HG02943 (cell line): ENCODE results near the gene YARS1.

Experiments
- ATAC-seq: cut with Tn5 transposase; IDR thresholded peaks from one replicate; pipeline ENCODE4 v1.9.1; 2021; ENCODE audit warnings: mild to moderate bottlenecking, low read depth, moderate library complexity; ENCODE audit not compliant: unreplicated experiment

The YARS1 gene

GRCh38 chr1:32748926-32749325, 68.2 kb downstream of the YARS1 start:
- ATAC-seq, result no peak

DNA sequence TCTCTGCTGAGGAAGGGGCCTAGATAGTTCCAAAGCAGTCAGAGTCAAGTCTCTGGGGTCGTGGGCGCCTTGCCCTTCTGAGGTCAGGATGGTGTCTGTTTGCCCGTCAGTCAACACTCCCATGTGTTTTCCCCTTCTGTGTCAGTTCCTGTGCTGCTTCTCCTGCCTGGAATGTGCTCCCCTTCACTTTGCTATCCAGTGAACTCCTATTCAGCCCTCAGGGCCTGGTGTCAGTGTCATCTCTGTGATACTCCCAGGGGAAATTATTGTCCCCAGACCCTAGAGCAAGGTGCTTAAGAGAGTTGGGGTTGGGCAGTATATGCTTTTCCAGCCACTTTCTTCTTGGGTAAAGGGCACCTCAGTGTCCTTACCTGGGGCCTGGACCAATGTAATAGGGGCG, 68.8 kb downstream of the YARS1 start:
- no peak for ATAC-seq

DNA sequence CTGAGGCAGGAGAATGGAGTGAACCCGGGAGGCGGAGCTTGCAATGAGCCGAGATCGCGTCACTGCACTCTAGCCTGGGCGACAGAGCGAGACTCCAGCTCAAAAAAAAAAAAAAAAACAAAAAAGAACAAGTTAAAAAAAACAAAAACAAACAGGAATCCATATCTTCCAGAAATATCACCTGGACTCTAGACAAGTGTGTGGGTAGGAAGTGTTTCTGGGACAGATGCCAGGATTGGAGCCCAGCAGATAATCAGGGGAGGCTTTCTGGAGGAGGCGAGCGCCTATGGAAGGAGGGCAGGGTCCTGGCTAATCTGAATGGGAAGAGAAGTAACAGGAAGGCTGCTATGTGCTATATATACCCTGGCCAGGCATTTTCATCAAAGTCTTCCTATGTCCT, 71.0 kb downstream of the YARS1 start:
- ATAC-seq, result no peak

DNA sequence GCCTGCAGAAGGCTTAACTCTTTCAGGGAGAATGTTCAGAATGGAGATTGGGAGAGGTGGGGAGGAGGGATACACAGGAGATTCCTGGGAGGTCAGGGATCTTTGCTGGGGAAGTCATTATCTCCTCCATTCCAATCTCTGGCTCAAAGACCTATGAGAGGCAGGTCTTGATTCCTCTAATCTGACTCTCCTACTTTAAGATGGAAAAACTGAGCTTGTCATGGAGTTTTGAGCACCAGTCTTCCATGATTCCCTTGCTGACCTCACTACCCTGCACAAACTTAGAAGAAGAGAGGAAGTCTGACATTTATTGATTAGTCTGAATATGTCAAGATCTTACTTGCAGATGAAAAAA, 73.1 kb downstream of the YARS1 start:
- ATAC-seq, result no peak

- ATAC-seq, result no peak
Observed at GRCh38 chr1:32743380-32744070, 73.6 kb downstream of the YARS1 start.

- no peak for ATAC-seq
Observed at GRCh38 chr1:32742956-32743355, 74.2 kb downstream of the YARS1 start.

DNA sequence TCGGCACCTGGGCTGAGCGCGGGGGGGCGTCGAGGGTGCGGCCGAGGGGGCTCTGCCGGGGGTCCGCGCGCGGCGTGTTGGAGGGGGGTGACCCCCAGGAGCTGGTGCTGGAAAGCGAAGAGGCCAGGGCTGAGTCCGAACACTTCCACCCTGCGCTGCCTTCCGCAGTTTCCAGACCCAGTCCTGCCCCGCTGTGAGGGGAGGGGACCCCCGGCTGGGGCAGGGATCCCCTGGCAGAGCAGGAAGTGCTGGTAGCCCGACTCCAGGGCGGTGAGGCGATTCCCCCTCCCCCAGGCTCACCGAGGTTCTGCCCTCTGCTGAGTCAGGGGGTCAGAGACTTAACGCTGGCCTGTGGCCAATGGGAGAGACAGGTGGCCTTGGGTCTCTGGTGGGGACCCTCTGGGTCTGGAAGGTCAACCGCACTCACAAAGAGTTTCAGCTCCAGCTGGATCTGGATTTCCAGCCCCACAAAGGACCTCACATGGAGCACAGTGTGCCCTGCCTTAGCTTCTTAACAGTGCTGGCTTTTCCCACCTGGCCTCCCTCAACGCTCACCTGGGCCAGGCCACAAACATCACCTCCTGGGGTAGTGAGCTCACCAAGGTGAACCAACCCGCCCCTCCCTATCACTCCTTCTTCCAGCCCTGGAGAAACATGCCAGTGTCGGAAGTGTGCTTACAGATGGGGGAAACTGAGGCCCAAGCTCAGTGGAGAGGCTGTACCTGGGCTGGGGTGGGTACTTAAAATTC, 74.8 kb downstream of the YARS1 start:
- ATAC-seq, result no peak

GRCh38 chr1:32741413-32742198, 75.6 kb downstream of the YARS1 start:
- ATAC-seq, result no peak

- ATAC-seq, result no peak
Observed at GRCh38 chr1:32741059-32741412, 76.1 kb downstream of the YARS1 start.

- no peak for ATAC-seq
Observed at GRCh38 chr1:32736812-32737791, 80.1 kb downstream of the YARS1 start.

- ATAC-seq, result no peak
Observed at GRCh38 chr1:32733582-32734321, 83.4 kb downstream of the YARS1 start.

DNA sequence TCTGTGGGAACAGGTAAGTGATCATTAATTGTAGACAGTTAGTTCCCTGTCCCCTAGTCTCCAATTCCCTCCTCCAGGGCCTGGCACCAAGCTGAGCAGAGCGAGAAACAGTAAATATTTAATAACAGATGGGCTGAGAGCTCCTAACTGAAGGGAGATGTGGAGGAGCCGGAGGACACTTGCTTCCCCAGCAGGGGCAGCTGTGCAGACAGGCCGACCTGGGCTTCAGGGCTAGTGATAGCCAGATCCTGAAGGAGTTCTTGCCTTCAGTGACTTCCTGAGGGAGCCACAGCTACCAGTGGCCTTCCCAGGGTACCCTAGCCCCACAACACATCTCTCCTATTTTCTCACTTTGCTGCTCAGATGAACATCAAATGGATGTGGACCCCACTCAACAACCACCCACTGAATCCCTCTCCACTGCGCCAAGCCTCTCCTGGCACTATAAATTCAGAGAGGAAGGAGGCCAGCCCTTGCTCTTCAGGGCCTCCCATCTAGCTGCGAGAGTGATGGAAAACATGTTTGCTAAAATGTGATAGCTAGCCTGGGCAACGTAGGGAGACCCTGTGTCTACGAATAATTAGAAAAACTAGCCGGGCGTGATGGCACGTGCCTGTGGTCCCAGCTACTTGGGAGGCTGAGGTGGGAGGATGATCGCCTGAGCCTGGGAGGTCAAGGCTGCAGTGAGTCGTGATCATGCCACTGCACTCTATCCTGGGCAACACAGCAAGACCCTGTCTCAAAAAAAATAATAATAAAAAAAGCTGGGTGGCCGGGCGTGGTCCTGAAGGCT, 87.7 kb downstream of the YARS1 start:
- ATAC-seq, result no peak

- ATAC-seq, result no peak
Observed at GRCh38 chr1:32728413-32729077, 88.6 kb downstream of the YARS1 start.

GRCh38 chr1:32727876-32728275, 89.3 kb downstream of the YARS1 start:
- ATAC-seq, result no peak

- ATAC-seq, result no peak
Observed at GRCh38 chr1:32725615-32725982, 91.6 kb downstream of the YARS1 start.
